HG03135 (cell line): Measurements from ENCODE around the gene GPR22.

Experiments used
- ATAC-seq: cut with Tn5 transposase; IDR thresholded peaks from one replicate; pipeline ENCODE4 v1.9.1; 2021; ENCODE audit warnings: mild to moderate bottlenecking, moderate library complexity; ENCODE audit not compliant: unreplicated experiment

The GPR22 gene

GRCh38 chr7:107474104-107474521, 4.3 kb downstream of the GPR22 start:
- no peak for ATAC-seq

- no peak for ATAC-seq
Measured at GRCh38 chr7:107479303-107479702, 9.4 kb downstream of the GPR22 start.

GRCh38 chr7:107480932-107481331, 11.1 kb downstream of the GPR22 start:
- no peak for ATAC-seq

GRCh38 chr7:107482571-107482970, 12.7 kb downstream of the GPR22 start:
- ATAC-seq = no peak

- no peak for ATAC-seq
Measured at GRCh38 chr7:107486041-107486440, 16.2 kb downstream of the GPR22 start.

GRCh38 chr7:107492875-107493274, 23.0 kb downstream of the GPR22 start:
- ATAC-seq = no peak

GRCh38 chr7:107494315-107494751, 24.5 kb downstream of the GPR22 start:
- ATAC-seq = no peak

GRCh38 chr7:107494884-107495283, 25.0 kb downstream of the GPR22 start:
- ATAC-seq = no peak

- no peak for ATAC-seq
Measured at GRCh38 chr7:107495516-107495915, 25.7 kb downstream of the GPR22 start.

- ATAC-seq = no peak
Measured at GRCh38 chr7:107499731-107500130, 29.9 kb downstream of the GPR22 start.

GRCh38 chr7:107501593-107501992, 31.7 kb downstream of the GPR22 start:
- ATAC-seq = no peak

- ATAC-seq = no peak
Measured at GRCh38 chr7:107502154-107502553, 32.3 kb downstream of the GPR22 start.

GRCh38 chr7:107502797-107503196, 32.9 kb downstream of the GPR22 start:
- ATAC-seq = no peak

- ATAC-seq = no peak
Measured at GRCh38 chr7:107503687-107504086, 33.8 kb downstream of the GPR22 start.

- ATAC-seq = no peak
Measured at GRCh38 chr7:107505362-107505761, 35.5 kb downstream of the GPR22 start.

- ATAC-seq = no peak
Measured at GRCh38 chr7:107505997-107506673, 36.3 kb downstream of the GPR22 start.

- ATAC-seq = no peak
Measured at GRCh38 chr7:107506674-107507339, 37.0 kb downstream of the GPR22 start.
